Natural killer cell treated with Interleukin-12 subunit alpha and Interleukin-12 subunit beta and Interleukin-15 and Interleukin-18, amount 100 ng/mL, for 72 hours (primary cell): ENCODE measurements around the gene LRRN4CL. TPM values are rescaled to one million over a fixed set of nuclear protein-coding genes. Genes with fewer than 3 reads are reported as not detected.
A peak's percentile ranks its signal among the peaks of the same experiment; 100 is the strongest.
"Not testable (repeated sequence)": the region's sequence is repeated elsewhere in the genome, so short reads cannot be mapped to it uniquely, and the experiment has no call there.

ENCODE experiments used
- ATAC-seq, 2 donors: fragments of 150-1000 bp; cut with Tn5 transposase in 1 of 2; sonication (Bioruptor Pico), chemical (Tn5 transposase) in 1 of 2; 2 replicates each; pipeline ENCODE4 v1.10.0; 2021
- DNase-seq: peaks from one replicate; pipeline ENCODE4 v3.0.0; 2022; ENCODE audit warnings: low spot score
- H3K27ac Mint-ChIP-seq, 2 donors: 1 replicate in 1 of 2; 2 replicates in 1 of 2; pipeline ENCODE4 v1.8.0; 2022; ENCODE audit warnings: mixed read lengths in 2 of 2, mild to moderate bottlenecking in 1 of 2, moderate library complexity in 1 of 2
- H3K27me3 Mint-ChIP-seq, 2 donors: 1 replicate in 1 of 2; 2 replicates in 1 of 2; pipeline ENCODE4 v1.8.0; 2022; ENCODE audit warnings: mixed read lengths in 2 of 2
- H3K36me3 Mint-ChIP-seq: one replicate; pipeline ENCODE4 v1.8.0; 2022; ENCODE audit warnings: mixed read lengths
- H3K4me1 Mint-ChIP-seq, 2 donors: 1 replicate in 1 of 2; 2 replicates in 1 of 2; pipeline ENCODE4 v1.8.0; 2022; ENCODE audit warnings: low read depth in 2 of 2, mixed read lengths in 2 of 2, mild to moderate bottlenecking in 1 of 2
- H3K4me3 Mint-ChIP-seq: one replicate; pipeline ENCODE4 v1.8.0; 2022; ENCODE audit warnings: mixed read lengths
- H3K9me3 Mint-ChIP-seq: 2 replicates; pipeline ENCODE4 v1.8.0; 2022; ENCODE audit warnings: mixed read lengths
- total RNA-seq, 2 donors: library from RNA; stranded (reverse); gene quantifications; one replicate each; pipeline ENCODE4 v1.2.3, GENCODE V29; 2022

LRRN4CL gene
- total RNA-seq, result under 1 TPM; 0.36 to 0.52 TPM

GRCh38 chr11:62689421-62690183, at the start of gene LRRN4CL:
Gene LRRN4CL, minus strand, starts transcription at chr11:62689530. Its CDS starts 1,022 bp downstream, at chr11:62688508.
- peaks cover 2 to 3% of the 10 kb centered on the region in 2 donors for H3K4me1 Mint-ChIP-seq

DNA sequence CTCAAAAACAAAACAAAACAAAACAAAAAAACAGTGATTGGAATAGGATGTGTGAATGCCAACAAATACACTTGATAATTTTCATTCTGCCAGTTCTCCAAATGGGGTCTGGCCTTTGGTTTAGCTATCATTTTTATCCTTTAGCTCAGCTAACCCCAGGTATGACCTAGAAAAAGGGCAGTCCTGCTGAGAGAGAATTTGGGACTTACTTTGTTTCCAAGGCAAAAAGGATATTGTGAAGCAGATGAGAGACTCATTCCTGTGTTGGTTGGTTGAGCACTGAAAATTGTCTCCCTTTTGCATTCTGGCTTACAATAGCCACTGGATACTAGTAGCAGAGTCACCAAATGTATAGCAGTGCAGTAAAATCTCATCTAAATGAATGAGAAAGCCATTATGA, 47.9 kb upstream of the LRRN4CL start:
- ATAC-seq (no peak), DNase-seq (no peak)
- Mint-ChIP-seq H3K4me1 (peaks cover 4% of the 10 kb centered on the region in 2 donors), H3K27me3 (no peaks in the 10 kb centered on the region), H3K4me3 (no peak overlapping the region), H3K27ac (no peak overlapping the region), H3K36me3 (peaks cover 5% of the 10 kb centered on the region), H3K9me3 (no peaks in the 10 kb centered on the region)

More at GRCh38 chr11:62689421-62690183, at the start of gene LRRN4CL:
- Mint-ChIP-seq H3K27me3 (peaks cover 5 to 7% of the 10 kb centered on the region in 2 donors), H3K4me3 (no peak within 1 kb of the TSS), H3K36me3 (peaks cover 5% of the 10 kb centered on the region), H3K27ac (no peak within 1 kb of the TSS), H3K9me3 (no peaks in the 10 kb centered on the region)
- no peak for ATAC-seq
- no peak for DNase-seq

- Mint-ChIP-seq H3K27ac (peak overlapping the region in 1 of 2 donors; percentile 64), H3K9me3 (no peaks in the 10 kb centered on the region), H3K4me3 (no peak overlapping the region), H3K36me3 (peaks cover 5% of the 10 kb centered on the region), H3K4me1 (peaks cover 17 to 18% of the 10 kb centered on the region in 2 donors), H3K27me3 (no peaks in the 10 kb centered on the region)
- ATAC-seq, result no peak
- DNase-seq, result no peak
Observed at GRCh38 chr11:62732830-62733229, 43.5 kb upstream of the LRRN4CL start.

- Mint-ChIP-seq H3K36me3 (peaks cover 16% of the 10 kb centered on the region), H3K4me1 (peaks cover 25 to 29% of the 10 kb centered on the region in 2 donors), H3K4me3 (peak overlapping the region; percentile 92), H3K27ac (peak overlapping the region; percentile 90 to 92)
- not testable (repeated sequence) for H3K27me3 Mint-ChIP-seq, H3K9me3 Mint-ChIP-seq, ATAC-seq, DNase-seq
Observed at GRCh38 chr11:62730076-62730475, 40.7 kb upstream of the LRRN4CL start.

GRCh38 chr11:62728171-62728988, 39.0 kb upstream of the LRRN4CL start, which contains the start of gene TTC9C:
Gene TTC9C, plus strand, starts transcription at chr11:62728486. Its CDS starts 363 bp downstream, at chr11:62728849.
- H3K36me3 Mint-ChIP-seq, result peaks cover 27% of the 10 kb centered on the region
- no peaks in the 10 kb centered on the region for H3K27me3 Mint-ChIP-seq
- H3K27ac Mint-ChIP-seq, result peak within 1 kb of the TSS; percentile 90 to 92
- ATAC-seq (peak; percentile 55 to 66), DNase-seq (peak; percentile 85)
- no peaks in the 10 kb centered on the region for H3K9me3 Mint-ChIP-seq
- H3K4me3 Mint-ChIP-seq, result peak within 1 kb of the TSS; percentile 92
- H3K4me1 Mint-ChIP-seq, result peaks cover 39 to 44% of the 10 kb centered on the region in 2 donors

DNA sequence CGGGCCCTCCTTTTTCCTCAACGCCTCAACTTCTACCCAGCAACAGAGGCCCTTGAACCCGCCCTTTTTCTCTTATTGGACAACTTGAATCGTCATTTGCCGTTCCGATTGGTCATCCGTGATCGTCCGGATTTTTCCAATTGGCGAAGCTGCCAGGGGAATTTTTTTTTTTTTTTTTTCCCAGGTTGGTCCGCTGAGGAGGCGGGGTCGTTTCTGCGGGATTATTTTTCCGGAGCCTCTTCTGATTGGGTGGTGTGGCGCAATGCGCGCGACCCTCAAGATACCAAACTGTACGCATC, 38.5 kb upstream of the LRRN4CL start:
- H3K9me3 Mint-ChIP-seq, result no peaks in the 10 kb centered on the region
- H3K27ac Mint-ChIP-seq, result peak overlapping the region; percentile 90 to 92
- H3K27me3 Mint-ChIP-seq, result no peaks in the 10 kb centered on the region
- ATAC-seq, result peak; percentile 68 to 82
- peak overlapping the region; percentile 92 for H3K4me3 Mint-ChIP-seq
- peaks cover 23% of the 10 kb centered on the region for H3K36me3 Mint-ChIP-seq
- H3K4me1 Mint-ChIP-seq, result peaks cover 36 to 39% of the 10 kb centered on the region in 2 donors
- DNase-seq, result peak; percentile 91

GRCh38 chr11:62727165-62727871, 38.0 kb upstream of the LRRN4CL start, which contains the start of gene HNRNPUL2:
Gene HNRNPUL2, minus strand, starts transcription at chr11:62727457. Its CDS starts 301 bp downstream, at chr11:62727156.
- ATAC-seq, result peak; percentile 89 to 92
- H3K27ac Mint-ChIP-seq, result peak within 1 kb of the TSS; percentile 90 to 92
- DNase-seq, result peak; percentile 99
- H3K4me1 Mint-ChIP-seq, result peaks cover 41 to 44% of the 10 kb centered on the region in 2 donors
- H3K27me3 Mint-ChIP-seq, result no peaks in the 10 kb centered on the region
- no peaks in the 10 kb centered on the region for H3K9me3 Mint-ChIP-seq
- peaks cover 28% of the 10 kb centered on the region for H3K36me3 Mint-ChIP-seq
- H3K4me3 Mint-ChIP-seq, result peak within 1 kb of the TSS; percentile 92

- Mint-ChIP-seq H3K9me3 (no peaks in the 10 kb centered on the region), H3K4me1 (peaks cover 41 to 49% of the 10 kb centered on the region in 2 donors), H3K36me3 (peaks cover 33% of the 10 kb centered on the region), H3K27ac (peak overlapping the region; percentile 90 to 92), H3K27me3 (no peaks in the 10 kb centered on the region), H3K4me3 (peak overlapping the region; percentile 92)
- no peak for DNase-seq
- ATAC-seq, result peak in 1 of 2 donors; percentile 23
Observed at GRCh38 chr11:62726915-62727164, 37.5 kb upstream of the LRRN4CL start.

- Mint-ChIP-seq H3K9me3 (no peaks in the 10 kb centered on the region), H3K27ac (peak overlapping the region; percentile 90 to 92), H3K4me3 (peak overlapping the region; percentile 92), H3K4me1 (peaks cover 43 to 51% of the 10 kb centered on the region in 2 donors), H3K36me3 (peaks cover 38% of the 10 kb centered on the region), H3K27me3 (no peaks in the 10 kb centered on the region)
- no peak for ATAC-seq
- DNase-seq, result peak; percentile 62
Observed at GRCh38 chr11:62726156-62726914, 37.0 kb upstream of the LRRN4CL start.

DNA sequence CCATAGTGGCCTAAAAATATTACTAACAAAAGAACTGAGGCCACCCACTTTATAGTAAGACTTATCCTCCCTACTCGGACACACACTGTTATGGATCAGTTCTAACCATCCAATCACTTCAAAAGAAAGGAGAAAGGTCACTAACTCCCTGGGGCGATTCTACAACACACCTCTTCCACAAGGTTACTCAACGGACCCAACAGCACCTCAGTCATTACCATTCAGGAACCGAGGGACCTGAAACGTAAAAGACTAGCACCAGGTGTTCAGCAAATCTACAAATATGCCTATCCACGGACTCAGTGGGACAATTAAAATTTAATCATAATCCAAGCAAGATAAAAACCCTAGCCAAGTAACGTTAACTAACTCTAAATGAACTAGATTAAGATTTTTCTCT, 36.3 kb upstream of the LRRN4CL start:
- Mint-ChIP-seq H3K4me1 (peaks cover 46 to 51% of the 10 kb centered on the region in 2 donors), H3K27me3 (no peaks in the 10 kb centered on the region), H3K4me3 (peak overlapping the region; percentile 92), H3K9me3 (no peaks in the 10 kb centered on the region), H3K36me3 (peaks cover 44% of the 10 kb centered on the region), H3K27ac (peak overlapping the region; percentile 90 to 92)
- DNase-seq, result no peak
- ATAC-seq, result no peak

DNA sequence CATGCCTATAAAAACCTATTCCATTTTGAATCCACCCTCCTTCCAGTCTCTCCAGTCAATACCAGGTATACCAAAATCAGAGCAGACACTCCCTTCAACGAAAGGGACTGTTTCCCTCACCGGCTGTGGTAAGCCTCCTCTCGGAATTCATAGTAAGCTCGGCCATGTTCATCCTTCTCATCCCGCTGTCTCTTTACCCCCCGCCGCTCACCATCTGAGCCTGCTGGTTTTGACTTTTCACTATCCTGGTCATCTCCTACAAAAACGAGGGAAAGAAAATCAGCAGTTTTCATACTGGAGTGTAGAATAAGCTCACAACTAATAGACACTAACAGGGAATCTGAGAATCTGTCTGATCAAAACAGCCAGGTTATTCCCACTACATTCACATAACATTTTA, 34.8 kb upstream of the LRRN4CL start:
- Mint-ChIP-seq H3K36me3 (peaks cover 54% of the 10 kb centered on the region), H3K4me1 (peaks cover 50 to 55% of the 10 kb centered on the region in 2 donors), H3K27ac (peak overlapping the region; percentile 90 to 92), H3K4me3 (peak overlapping the region; percentile 92), H3K27me3 (no peaks in the 10 kb centered on the region), H3K9me3 (no peaks in the 10 kb centered on the region)
- ATAC-seq (no peak), DNase-seq (no peak)

- no peak for ATAC-seq
- Mint-ChIP-seq H3K27me3 (no peaks in the 10 kb centered on the region), H3K9me3 (no peaks in the 10 kb centered on the region), H3K4me1 (peaks cover 48% of the 10 kb centered on the region in 2 donors), H3K36me3 (peaks cover 61% of the 10 kb centered on the region), H3K4me3 (no peak overlapping the region), H3K27ac (peak overlapping the region in 1 of 2 donors; percentile 92)
- DNase-seq, result no peak
Observed at GRCh38 chr11:62721994-62722393, 32.7 kb upstream of the LRRN4CL start.
